ENCODE results near the gene PPARGC1A. TPM values are rescaled to one million over a fixed set of nuclear protein-coding genes. Genes with fewer than 3 reads are reported as not detected.
A peak's percentile ranks its signal among the peaks of the same experiment; 100 is the strongest.

PPARGC1A gene
- total and polyA plus RNA-seq, 2 of the 13 experiments (the other 11 are each of a cell fraction or from before 2014, with no cell fraction given): 20.7 to 37.3 TPM

DNA sequence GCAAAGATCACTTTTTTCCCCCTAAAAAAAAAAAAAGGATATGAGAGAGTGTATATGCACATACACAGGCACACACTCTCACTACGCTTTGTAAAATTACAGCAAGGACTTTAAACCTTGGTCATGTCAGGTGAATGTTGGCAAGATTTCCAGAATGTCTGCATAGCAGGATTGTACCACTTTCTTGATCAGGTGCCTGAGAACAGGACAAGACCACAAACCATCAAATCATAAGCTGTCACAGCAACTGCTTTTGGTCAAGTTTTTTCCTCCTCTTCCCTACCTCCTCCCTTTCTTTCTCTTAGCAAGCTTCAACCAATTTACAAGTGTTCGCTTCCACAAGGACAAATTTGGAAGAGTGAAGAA lies 15.3 kb downstream of the PPARGC1A start (continued):
- TF ChIP-seq, protein P1, sequence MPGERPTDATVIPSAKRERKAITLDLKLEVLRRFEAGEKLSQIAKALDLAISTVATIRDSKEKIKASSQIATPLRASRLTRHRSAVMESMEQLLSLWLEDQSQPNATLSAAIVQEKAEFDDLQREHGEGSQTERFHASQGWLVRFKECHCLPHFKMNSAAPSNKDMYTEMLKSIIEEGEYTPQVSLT (CRISPR knock-in tag; IDR thresholded peaks at IDR 0.05; ENCODE audit: borderline replicate concordance, low read depth): no peak
- TF ChIP-seq ZNF788 (CRISPR knock-in tag; IDR thresholded peaks at IDR 0.05; ENCODE audit: borderline replicate concordance): no peak
- TF ChIP-seq CHD2 (IDR thresholded peaks at IDR 0.05; ENCODE audit: low read depth, low read length): no peak
- no peak for TF ChIP-seq ZNF274 (CRISPR knock-in tag; IDR thresholded peaks at IDR 0.05)
- TF ChIP-seq ZNF503 (CRISPR knock-in tag; IDR thresholded peaks at IDR 0.05): no peak
- no peak for TF ChIP-seq HHEX (CRISPR knock-in tag; IDR thresholded peaks at IDR 0.05)

DNA sequence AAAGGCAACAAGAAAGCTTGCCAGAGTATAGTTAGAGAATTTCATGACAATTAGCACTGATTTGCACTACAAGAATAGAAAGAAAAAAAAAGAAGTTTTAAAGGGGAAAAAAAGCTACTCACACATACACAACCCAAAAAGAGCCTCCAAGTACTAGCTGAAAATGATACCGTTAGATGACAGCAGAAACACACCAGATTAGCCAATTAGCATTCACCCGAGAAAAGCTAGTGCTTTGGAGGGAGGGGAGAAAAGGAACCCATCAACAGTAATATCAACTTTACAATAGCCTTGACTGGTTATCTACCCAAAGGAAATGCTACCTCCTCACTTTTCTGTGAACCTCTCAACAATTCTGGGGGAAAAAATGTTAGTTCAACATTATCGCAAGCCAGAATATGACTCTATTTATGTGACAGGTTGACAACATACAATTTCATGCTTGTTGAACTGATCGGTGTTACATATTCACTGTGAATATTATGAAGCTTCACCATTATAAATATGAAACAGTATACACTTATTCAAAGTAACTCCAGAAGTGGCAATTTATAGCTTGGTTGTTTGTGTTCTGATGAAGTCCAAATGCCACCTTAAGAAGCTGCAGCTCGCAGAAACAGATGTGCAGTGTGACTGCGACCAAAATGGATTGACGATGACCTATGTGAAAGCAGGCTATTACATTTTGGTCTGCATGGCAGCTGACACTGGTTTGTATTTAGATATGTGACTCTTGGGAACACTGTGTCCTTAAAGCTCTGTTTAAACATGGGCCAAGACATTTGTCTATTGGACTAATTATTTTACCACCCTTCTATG lies 15.9 kb downstream of the PPARGC1A start:
- in situ Hi-C loops (cut with HindIII; ENCODE audit: extremely low pct_ligation_motif_present, low pct_unique_long_range_greater_than_20kb) (no loop called here), intact Hi-C loops (cut with micrococcal nuclease; ENCODE audit: unreplicated experiment) (no loop called here)
- H3K36me3 ChIP-seq (replicated peaks in 1 of 2; ENCODE audit: control insufficient read depth in 1 of 2, insufficient read depth in 2 of 2, low read length in 2 of 2): peaks cover 4 to 30% of the 10 kb centered on the region in 2 experiments
- H4K20me1 ChIP-seq (ENCODE audit: insufficient read depth, low read length): no peaks in the 10 kb centered on the region
- 0 out of 2 replicates have a peak, but pooled peaks have one; percentile 20 for TF ChIP-seq SSRP1 (CRISPR knock-in tag; IDR thresholded peaks at IDR 0.05)
- TF ChIP-seq REXO4 (CRISPR knock-in tag; IDR thresholded peaks at IDR 0.05; ENCODE audit: borderline replicate concordance): no peak
- H3K27me3 ChIP-seq (ENCODE audit: control insufficient read depth in 1 of 2, insufficient read depth in 2 of 2, low read length in 2 of 2): no peaks in the 10 kb centered on the region
- no peak overlapping the region for H2AFZ ChIP-seq (ENCODE audit: low read length)
- H3K4me3 ChIP-seq (replicated peaks in 1 of 3; ENCODE audit: insufficient read depth in 1 of 3, low read depth in 2 of 3, low read length in 3 of 3): no peak overlapping the region
- H3K27ac ChIP-seq (ENCODE audit: extremely low read length, insufficient read depth, low read length): peak overlapping the region; percentile 13
- no peaks in the 10 kb centered on the region for H3K9me3 ChIP-seq (ENCODE audit: low read length)
- no peak for DNase-seq (ENCODE audit: low spot score)
- ATAC-seq: no peak
- no TSS peak for BruUV-seq (replicated peaks)
- ChIA-PET CTCF (ENCODE audit: low intra/inter-chr PET ratio, low total read pairs) (no interaction called here), POLR2A (interaction anchor here (1.3 to 2.4 kb wide), 4 partner anchors 8 to 17 kb away, joined by 5 to 10 read pairs (median 7); partner anchors contain the start of gene PPARGC1A)
- H3K4me2 ChIP-seq (ENCODE audit: low read depth, low read length): no peak overlapping the region
- peaks cover 79% of the 10 kb centered on the region for H3K79me2 ChIP-seq (ENCODE audit: insufficient read depth, low read length)
- no peak for FAIRE-seq
- H3K4me1 ChIP-seq (ENCODE audit: insufficient read depth, low read length): peaks cover 94% of the 10 kb centered on the region
- WGBS (ENCODE audit: low lambda C conversion rate): 99% methylated on average over 7 of the region's 7 CpGs
- no peak overlapping the region for H3K9ac ChIP-seq (ENCODE audit: insufficient read depth, low read depth, low read length)

Data from HepG2 (cell line).